H54 (cell line): Measurements from ENCODE around the gene PLXDC2.

Experiments
- DNase-seq: peaks from one replicate; pipeline ENCODE4 v3.0.0; 2011; ENCODE audit warnings: low spot score, mixed read lengths; ENCODE audit not compliant: insufficient read length
- FAIRE-seq: peaks from 3 replicates; lab custom pipeline; 2011; peaks lifted over from hg19 to GRCh38; lab: Jason Lieb, UNC
- POLR2A ChIP-seq: IDR thresholded peaks from 2 replicates; pipeline ENCODE4 v1.6.1; 2011; ENCODE audit warnings: low read depth, mild to moderate bottlenecking, low read length

Gene PLXDC2

DNA sequence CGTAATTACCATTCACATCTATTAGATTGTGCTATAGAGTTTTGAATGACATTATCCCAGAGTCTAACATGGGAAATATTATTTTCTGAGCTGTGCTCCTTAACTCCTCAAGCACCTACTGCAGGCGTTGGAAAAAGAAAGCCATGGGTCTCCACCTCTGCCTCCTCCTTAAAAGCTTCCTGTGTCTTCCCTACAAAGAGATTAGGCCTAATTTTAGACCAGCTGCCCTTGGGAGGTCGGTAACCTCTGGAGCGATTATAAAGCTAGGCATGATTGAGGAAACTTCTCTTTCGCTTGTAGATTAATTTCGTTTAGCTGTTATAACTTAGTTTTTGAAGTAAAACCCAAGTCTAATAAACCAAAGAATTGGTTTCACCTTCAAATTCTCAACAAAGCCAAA, 75.2 kb downstream of the PLXDC2 start:
- TF ChIP-seq POLR2A, result no peak
- FAIRE-seq (no peak), DNase-seq (no peak)

DNA sequence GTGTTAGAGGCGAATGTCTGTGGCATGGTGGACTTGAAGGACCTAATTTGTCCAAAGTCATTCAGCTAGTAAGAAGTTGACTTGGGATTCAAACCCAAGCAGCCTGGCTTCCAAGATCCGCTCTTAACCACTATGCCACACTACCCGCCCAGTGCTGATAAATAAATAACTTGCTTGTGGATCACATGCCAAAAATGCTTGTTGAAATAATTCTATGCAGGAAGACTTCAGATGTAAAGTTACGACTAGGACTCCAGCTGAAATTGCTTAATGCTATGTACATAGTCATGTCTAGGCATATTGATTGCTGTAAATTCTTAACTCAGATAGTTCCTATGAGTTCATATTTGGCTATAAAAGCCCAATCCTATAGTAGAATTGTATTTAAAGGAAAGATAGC, 76.0 kb downstream of the PLXDC2 start:
- TF ChIP-seq POLR2A, result no peak
- no peak for FAIRE-seq

DNA sequence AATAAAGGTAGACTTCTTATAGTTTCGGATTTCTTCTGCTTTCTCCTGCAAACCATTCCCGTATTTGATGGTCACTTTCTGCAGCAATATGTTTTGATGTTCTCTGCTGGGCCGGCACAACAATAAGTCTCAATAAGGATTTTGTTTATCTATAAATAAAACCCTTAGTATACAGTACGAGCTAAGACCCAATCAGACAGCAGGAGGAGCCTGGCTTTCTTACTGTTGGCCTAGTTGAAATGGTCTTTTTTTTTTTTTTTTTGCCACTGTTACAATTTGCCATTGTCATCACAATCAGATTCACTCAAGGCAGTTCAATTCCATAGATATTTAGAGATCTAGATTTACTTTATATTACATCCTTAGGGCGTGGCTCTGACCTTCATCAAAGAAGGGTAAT, 76.4 kb downstream of the PLXDC2 start:
- FAIRE-seq (no peak), DNase-seq (no peak)
- TF ChIP-seq POLR2A, result no peak

More for the DNA sequence above, 76.0 kb downstream of the PLXDC2 start:
- no peak for DNase-seq

DNA sequence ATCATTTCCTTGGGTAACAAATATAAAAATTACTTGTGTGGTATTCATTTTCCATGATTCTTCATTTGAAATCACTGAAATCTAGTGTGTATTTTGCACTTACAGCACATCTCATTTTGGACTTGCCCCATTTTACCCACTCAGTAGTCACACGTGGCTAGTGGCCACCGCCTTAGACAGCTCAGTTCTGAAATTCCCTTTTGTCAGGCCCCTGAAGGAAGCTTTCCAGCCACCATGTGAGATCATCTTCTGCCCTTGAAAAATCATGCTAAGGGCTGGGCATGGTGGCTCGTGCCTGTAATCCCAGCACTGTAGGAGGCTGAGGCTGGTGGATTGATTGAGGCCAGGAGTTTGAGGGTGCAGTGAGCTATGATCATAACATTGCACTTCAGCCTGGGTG, 79.3 kb downstream of the PLXDC2 start:
- no peak for DNase-seq
- FAIRE-seq, result no peak
- TF ChIP-seq POLR2A, result no peak

DNA sequence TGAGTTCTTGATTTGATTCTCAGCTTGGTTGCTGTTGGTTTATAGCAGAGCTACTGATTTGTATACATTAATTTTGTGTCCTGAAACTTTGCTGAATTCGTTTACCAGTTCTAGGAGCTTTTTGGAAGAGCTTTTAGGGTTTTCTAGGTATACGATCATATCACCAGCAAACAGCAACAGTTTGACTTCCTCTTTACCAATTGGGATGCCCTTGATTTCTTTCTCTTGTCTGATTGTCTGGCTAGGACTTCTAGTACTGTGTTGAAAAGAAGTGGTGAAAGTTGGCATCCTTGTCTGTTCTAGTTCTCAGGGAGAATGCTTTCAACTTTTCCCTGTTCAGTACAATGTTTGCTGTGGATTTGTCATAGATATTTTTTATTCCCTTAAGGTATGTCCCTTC, 86.2 kb downstream of the PLXDC2 start:
- TF ChIP-seq POLR2A, result no peak
- no peak for FAIRE-seq
- no peak for DNase-seq

DNA sequence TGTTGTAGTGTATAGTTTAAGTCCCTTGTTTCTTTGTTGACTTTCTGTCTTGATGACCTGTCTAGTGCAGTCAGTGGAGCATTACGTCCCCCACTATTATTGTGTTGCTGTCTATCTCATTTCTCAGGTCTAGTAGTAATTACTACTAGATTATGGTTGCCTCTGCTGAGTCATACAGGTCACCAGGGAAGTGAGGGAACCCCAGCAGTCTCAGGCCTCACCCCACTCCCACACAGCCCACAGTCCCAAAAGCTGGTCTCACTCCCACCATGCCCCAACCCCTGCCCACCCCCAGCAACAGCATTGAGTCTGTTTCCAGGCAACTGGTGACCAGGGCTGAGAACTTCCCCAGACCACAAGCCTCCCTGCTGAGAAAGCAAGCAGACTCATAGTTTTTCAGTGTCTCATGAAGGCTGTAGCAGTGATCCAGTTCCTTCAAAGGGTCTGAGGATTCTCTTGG, 88.0 kb downstream of the PLXDC2 start:
- FAIRE-seq, result no peak
- no peak for TF ChIP-seq POLR2A
- DNase-seq, result no peak

DNA sequence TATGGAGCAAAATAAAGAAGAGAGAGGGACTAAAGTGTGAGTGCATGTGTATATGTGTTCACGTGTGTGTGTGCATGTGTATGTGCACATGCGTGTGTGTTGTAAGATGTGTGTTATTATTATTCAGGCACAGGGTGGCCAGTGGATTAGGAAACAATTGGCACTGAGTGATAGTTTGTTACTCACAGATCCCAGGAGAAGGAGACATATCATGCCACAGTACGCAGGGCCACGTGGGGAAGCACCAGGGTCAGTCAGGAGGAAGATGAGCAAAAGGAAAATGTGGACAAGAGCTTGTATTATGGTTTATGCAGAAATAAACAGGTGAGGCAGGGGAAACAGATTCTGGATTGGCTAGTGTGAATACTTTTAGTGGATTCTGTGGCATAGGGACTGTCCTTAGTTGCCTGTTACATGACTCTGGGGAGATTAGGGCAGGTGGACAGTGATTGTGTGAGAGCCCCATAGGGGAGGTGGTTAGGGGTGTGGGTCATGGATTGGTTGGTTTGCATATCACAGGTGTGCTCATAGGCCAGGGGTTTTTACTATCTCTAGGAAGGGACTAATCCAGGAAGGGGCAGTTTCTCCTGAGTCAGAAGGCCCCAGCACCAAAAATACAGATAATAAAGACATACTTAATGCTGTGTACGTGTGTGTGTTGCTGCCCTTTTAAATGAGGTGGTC, 90.0 kb downstream of the PLXDC2 start:
- DNase-seq (no peak), FAIRE-seq (no peak)
- TF ChIP-seq POLR2A, result no peak

DNA sequence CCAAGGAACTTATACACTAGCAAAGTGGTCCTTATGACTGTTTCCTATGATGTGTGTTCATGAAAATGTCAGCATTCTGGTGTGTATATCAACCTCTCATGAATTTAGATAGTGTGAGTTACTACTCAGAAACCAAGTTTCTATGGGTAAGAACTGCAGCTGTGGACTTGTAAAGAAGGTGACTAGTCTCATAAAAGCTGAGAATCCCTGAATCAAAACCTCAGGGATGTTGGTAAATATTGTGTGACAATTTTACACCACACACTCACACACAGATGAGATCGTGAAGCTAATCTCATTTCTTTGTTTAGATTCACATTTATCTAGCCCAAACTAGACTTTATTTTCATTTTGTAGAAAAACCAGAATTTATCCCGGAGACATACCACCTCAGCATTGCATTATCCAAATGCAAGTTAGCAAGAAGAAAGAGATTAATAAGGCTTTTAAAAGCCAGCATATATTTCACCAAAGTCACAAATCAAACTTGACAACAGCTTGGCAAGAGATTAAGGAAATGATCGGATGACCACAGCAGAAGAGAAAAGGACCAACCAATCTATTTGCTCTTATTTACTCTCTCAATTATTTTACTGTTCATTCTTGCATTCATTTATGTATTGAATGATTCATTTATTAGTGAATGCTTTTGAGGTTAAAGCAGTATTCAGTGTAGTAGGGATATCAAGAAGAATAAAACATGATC, 92.9 kb downstream of the PLXDC2 start:
- no peak for TF ChIP-seq POLR2A
- no peak for FAIRE-seq
- no peak for DNase-seq

DNA sequence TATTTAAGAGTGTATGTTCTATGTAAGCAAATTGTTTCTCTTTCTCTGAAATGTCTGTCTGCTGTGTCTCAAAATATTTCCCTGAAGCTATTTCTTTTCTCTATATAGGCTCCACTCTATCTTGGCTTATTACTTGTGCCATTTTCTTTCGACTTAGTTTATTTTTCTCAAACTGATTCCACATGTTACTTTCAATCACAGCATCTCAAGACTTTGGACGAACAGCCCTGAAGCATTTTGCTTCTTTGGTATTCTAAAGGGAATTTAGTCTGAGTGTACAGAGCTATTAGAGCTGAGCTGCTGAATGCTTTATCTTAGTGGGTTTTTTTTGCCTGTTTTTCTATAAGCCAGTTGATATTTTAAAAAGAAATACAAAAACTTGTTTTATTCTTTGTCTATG, 95.7 kb downstream of the PLXDC2 start:
- no peak for TF ChIP-seq POLR2A
- DNase-seq (no peak), FAIRE-seq (no peak)

DNA sequence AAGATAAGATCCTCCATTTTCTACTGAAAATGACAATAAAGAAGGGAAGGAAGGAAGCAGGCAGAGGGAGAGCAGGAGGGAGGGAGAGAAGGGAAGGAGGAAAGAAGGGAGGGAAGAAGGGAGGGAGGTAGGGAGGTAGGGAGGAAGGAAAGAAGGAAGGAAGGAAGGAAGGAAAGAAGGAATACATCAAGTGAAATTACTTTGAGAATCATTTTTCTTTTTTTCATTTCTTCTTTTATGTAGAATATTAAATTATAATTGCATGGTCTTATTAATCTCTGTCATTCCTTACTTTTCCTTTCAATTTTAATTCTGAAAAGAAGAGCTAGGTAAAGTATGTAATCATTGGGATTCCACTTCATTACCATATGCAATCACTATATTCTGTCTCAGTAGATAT, 97.8 kb downstream of the PLXDC2 start:
- DNase-seq (no peak), FAIRE-seq (no peak)
- TF ChIP-seq POLR2A, result no peak

DNA sequence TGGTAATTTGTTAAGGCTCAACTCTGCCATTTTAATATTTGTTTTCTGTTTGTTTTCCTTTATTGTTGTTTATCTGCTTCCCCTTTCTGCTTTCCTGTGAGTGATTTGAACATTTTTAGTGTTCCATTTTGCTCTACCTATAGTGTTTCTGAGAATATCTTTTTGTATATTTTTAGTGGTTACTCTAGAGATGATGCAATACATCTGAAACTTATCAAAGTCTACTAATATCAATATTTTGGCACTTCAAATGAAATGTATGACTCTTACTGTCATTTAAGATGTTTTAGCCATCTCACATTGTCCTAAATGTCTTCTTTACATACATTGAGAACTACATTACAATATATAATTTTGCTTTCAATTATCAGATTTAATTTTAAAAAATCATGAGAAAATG, 98.9 kb downstream of the PLXDC2 start:
- no peak for TF ChIP-seq POLR2A
- DNase-seq, result no peak
- no peak for FAIRE-seq

DNA sequence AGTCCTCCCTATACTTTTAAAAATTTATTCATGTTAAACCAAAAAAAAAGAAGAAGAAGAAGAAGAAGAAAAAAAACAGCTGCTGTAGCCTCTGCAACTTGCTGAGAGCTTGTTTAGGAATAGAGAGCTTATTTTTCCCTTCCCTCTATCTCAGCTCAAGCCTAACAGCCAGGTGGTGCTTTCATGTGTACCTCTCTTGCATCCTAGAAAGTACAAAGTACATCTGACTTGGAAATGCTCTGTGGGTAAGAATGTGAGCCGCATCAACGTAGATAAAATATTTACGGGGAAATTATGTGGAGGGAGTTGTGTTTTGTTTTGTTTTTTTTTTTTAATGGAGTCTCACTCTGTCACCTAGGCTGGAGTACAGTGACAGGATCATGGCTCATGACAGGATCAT, 99.6 kb downstream of the PLXDC2 start:
- DNase-seq, result no peak
- no peak for FAIRE-seq
- TF ChIP-seq POLR2A, result no peak

DNA sequence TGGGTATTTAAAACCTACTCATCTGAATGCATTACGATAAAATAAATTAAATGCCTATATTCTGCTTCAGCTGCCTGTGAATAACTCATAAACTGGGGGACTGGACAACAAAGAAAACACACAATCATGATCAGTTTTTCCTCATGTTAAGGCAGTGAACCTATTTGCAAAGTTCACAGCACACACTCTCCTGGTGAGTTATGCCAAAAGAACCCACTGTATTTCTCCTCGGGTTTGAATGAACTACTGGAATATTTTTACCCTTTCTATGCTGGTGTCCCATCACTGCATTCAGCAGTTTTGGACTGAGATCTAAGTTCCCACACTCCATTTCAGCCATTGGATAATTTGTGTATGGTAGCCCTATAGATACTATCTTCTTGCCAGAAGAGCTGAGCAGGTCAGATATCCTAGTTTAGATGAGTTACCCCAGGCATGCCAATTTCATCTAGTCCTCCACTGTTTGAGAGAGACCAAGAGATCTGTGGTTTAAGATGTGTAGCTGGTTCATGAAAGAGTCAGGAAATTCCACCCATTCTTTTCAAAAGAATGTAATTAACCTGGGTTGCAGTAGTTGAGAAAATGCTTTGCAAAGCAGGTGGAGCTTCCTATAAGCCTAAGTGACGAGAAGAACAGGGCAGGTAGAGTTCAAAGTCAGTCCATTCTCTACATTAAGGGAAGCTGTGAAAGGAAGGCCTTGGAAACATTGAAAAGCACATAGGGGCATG, 101.7 kb downstream of the PLXDC2 start:
- DNase-seq (no peak), FAIRE-seq (no peak)
- no peak for TF ChIP-seq POLR2A

DNA sequence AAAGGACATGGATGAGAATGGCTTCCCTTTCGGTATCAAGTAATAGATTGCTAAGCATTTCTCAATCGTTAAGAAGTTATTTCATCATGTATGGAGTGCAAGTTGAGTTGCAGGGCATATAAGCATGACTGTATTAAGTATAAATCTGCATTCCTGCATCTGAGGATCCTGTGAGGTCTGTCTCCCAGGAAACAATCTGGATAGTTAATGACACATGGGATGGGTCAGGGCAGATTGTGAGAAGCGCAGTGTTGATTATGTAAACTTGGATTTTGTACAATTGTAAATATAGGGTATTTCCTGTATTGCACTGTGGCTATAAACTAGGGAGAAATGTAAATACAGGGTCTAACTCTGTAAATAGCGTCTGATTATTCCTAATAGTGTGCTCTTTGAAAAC, 102.6 kb downstream of the PLXDC2 start:
- FAIRE-seq, result no peak
- TF ChIP-seq POLR2A, result no peak
- DNase-seq, result no peak
